Renal cortical epithelial cell (primary cell): ENCODE measurements around the gene KRTAP20-4. TPM values are rescaled to one million over a fixed set of nuclear protein-coding genes. Genes with fewer than 3 reads are reported as not detected.

Source experiments
- DNase-seq: peaks from one replicate; pipeline ENCODE4 v3.0.0-alpha.2; 2011; ENCODE audit warnings: low read depth
- total RNA-seq: library from RNA; depleted of rRNA; stranded (reverse); fragments of >200 nt; gene quantifications from 2 replicates; pipeline ENCODE4 v1.2.3, GENCODE V29; 2014

KRTAP20-4 gene
- total RNA-seq, result not detected in 2 replicates

- DNase-seq, result no peak
Observed at GRCh38 chr21:30620522-30620921, at the start of gene KRTAP20-4. Gene KRTAP20-4 (plus strand): TSS chr21:30620627.

- DNase-seq, result no peak
Observed at GRCh38 chr21:30577766-30578165, 42.7 kb upstream of the KRTAP20-4 start.

GRCh38 chr21:30579346-30579745 is 41.1 kb upstream of the KRTAP20-4 start:
- no peak for DNase-seq

GRCh38 chr21:30580132-30580531 is 40.3 kb upstream of the KRTAP20-4 start:
- no peak for DNase-seq

- no peak for DNase-seq
Observed at GRCh38 chr21:30582870-30583269, 37.6 kb upstream of the KRTAP20-4 start.

GRCh38 chr21:30590297-30590696 is 30.1 kb upstream of the KRTAP20-4 start, which contains the start of gene KRTAP22-2:
Gene KRTAP22-2 (minus strand): TSS chr21:30590397.
- DNase-seq, result no peak

GRCh38 chr21:30592140-30592539 is 28.3 kb upstream of the KRTAP20-4 start, which contains the start of gene KRTAP6-3:
Gene KRTAP6-3 (plus strand): TSS chr21:30592440. CDS start chr21:30592446, 6 bp downstream.
- DNase-seq, result no peak

- DNase-seq, result no peak
Observed at GRCh38 chr21:30598802-30599201, 21.6 kb upstream of the KRTAP20-4 start, which contains the start of gene KRTAP6-2. Gene KRTAP6-2 (minus strand): TSS chr21:30598902. CDS start chr21:30598874, 28 bp downstream.

- DNase-seq, result no peak
Observed at GRCh38 chr21:30600787-30601186, 19.6 kb upstream of the KRTAP20-4 start, which contains the start of gene KRTAP22-1. Gene KRTAP22-1 (plus strand): TSS chr21:30601087.

- DNase-seq, result no peak
Observed at GRCh38 chr21:30605968-30606367, 14.5 kb upstream of the KRTAP20-4 start.

- no peak for DNase-seq
Observed at GRCh38 chr21:30612132-30612531, 8.3 kb upstream of the KRTAP20-4 start.

- no peak for DNase-seq
Observed at GRCh38 chr21:30613836-30614235, 6.6 kb upstream of the KRTAP20-4 start, which contains the start of gene KRTAP6-1. Gene KRTAP6-1 (minus strand): TSS chr21:30613930. CDS start chr21:30613904, 26 bp downstream.

- DNase-seq, result no peak
Observed at GRCh38 chr21:30615199-30615598, 5.2 kb upstream of the KRTAP20-4 start.

GRCh38 chr21:30616125-30616524 is 4.3 kb upstream of the KRTAP20-4 start, which contains the start of gene KRTAP20-1:
Gene KRTAP20-1 (plus strand): TSS chr21:30616425. CDS start chr21:30616455, 30 bp downstream.
- no peak for DNase-seq

- no peak for DNase-seq
Observed at GRCh38 chr21:30620080-30620479, 347 bp upstream of the KRTAP20-4 start.

- no peak for DNase-seq
Observed at GRCh38 chr21:30623362-30623761, 2.9 kb downstream of the KRTAP20-4 start.

GRCh38 chr21:30625449-30626165 is 5.2 kb downstream of the KRTAP20-4 start:
- no peak for DNase-seq

- no peak for DNase-seq
Observed at GRCh38 chr21:30628109-30628508, 7.7 kb downstream of the KRTAP20-4 start.

GRCh38 chr21:30629200-30629599 is 8.8 kb downstream of the KRTAP20-4 start:
- no peak for DNase-seq

GRCh38 chr21:30634906-30635305 is 14.5 kb downstream of the KRTAP20-4 start, which contains the start of gene KRTAP20-2:
Gene KRTAP20-2 (plus strand): TSS chr21:30635206. CDS start chr21:30635264, 58 bp downstream.
- DNase-seq, result no peak

GRCh38 chr21:30638686-30639085 is 18.3 kb downstream of the KRTAP20-4 start:
- no peak for DNase-seq

GRCh38 chr21:30642564-30642963 is 22.1 kb downstream of the KRTAP20-4 start, which contains the start of gene KRTAP20-3:
Gene KRTAP20-3 (plus strand): TSS chr21:30642864.
- no peak for DNase-seq

- no peak for DNase-seq
Observed at GRCh38 chr21:30646904-30647414, 26.5 kb downstream of the KRTAP20-4 start.
